SK-N-DZ (cell line): Measurements from ENCODE around the gene CAMK2N1. TPM values are rescaled to one million over a fixed set of nuclear protein-coding genes. Genes with fewer than 3 reads are reported as not detected.
"Not testable (repeated sequence)": the region's sequence is repeated elsewhere in the genome, so short reads cannot be mapped to it uniquely, and the experiment has no call there.

Experiments
- DNase-seq: peaks from one replicate; pipeline ENCODE4 v3.0.0-alpha.2; 2015; ENCODE audit warnings: low spot score
- polyA plus RNA-seq, 2 experiments: library from polyadenylated mRNA; depleted of rRNA; stranded (reverse); fragments of >200 nt; gene quantifications; 2 replicates each; pipeline ENCODE4 v1.2.3, GENCODE V29; 2014

Gene CAMK2N1
- 4.9 and 5.3 TPM in 2 replicates for polyA plus RNA-seq (2014; cell fraction: cytosol; rRNA removed)
- 1.3 and 3.1 TPM in 2 replicates for polyA plus RNA-seq (2014; cell fraction: nucleus; rRNA removed)

GRCh38 chr1:20485527-20486456 lies at the start of gene CAMK2N1:
TSS of gene CAMK2N1 (minus strand) at chr1:20486210. CDS start at chr1:20485379, 831 bp downstream.
- DNase-seq: peak; percentile 42

GRCh38 chr1:20534659-20535417 lies 48.8 kb upstream of the CAMK2N1 start:
- DNase-seq: no peak

GRCh38 chr1:20533635-20534034 lies 47.6 kb upstream of the CAMK2N1 start:
- DNase-seq: no peak

GRCh38 chr1:20530901-20531300 lies 44.9 kb upstream of the CAMK2N1 start:
- no peak for DNase-seq

- no peak for DNase-seq
Measured at GRCh38 chr1:20530306-20530705, 44.3 kb upstream of the CAMK2N1 start.

DNA sequence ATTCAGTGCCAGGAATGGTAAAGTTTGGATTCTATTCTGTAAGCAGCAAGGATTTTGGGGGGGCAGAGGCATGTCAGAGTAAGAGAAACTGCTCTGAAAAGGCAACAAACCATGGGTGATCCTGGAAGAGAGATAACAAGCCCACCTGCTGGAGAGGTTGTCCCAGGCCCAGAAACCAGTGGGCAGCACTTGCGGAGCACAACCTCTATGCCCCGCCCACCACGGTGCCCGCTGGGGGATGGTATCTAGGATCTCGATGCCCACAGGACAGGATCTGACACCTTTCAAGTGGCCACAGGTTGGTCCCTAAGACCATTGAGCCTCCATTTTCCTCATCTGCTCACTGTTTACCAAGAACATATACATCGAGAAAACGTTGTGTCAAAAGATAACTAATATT lies 42.2 kb upstream of the CAMK2N1 start:
- no peak for DNase-seq

DNA sequence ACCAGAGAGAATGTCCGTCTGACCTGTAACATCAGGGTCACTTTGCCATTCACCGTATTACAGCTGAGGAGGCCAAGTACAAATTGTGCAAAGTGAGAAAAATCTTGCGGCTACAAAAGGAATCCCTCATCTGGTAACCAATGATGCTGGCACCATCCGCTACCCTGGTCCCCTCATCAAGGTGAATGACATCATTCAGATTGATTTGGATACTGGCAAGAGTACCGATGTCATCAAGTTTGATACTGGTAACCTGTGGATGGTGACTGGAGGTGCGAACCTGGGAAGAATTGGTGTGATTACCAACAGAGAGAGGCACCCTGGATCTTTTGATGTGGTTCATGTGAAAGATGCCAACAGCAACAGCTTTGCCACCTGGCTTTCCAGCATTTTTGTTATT lies 40.3 kb upstream of the CAMK2N1 start:
- no peak for DNase-seq

GRCh38 chr1:20521960-20522861 lies 36.2 kb upstream of the CAMK2N1 start:
- peak; percentile 71 for DNase-seq

GRCh38 chr1:20519609-20520262 lies 33.7 kb upstream of the CAMK2N1 start:
- DNase-seq: not testable (repeated sequence)

GRCh38 chr1:20511518-20512428 lies 25.8 kb upstream of the CAMK2N1 start:
- DNase-seq: no peak

DNA sequence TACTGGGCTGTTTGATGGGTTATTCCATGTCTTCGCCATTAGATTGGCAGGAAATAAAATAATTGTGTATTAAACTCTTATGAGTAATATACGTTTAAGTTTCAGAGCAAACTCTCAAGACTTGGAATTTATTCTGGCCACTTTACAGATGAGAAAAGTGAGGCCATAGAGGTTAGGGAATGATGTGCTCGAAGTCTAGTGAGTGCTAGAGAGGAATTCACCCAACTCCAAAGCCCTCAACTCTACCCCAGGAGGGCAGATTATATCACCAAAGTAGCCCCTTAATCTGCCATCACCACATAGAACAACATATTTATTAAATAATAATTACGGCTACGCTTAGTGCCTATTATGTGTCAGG lies 22.4 kb upstream of the CAMK2N1 start:
- no peak for DNase-seq

GRCh38 chr1:20507564-20508410 lies 21.8 kb upstream of the CAMK2N1 start, which contains the start of gene MUL1:
TSS of gene MUL1 (minus strand) at chr1:20508151. CDS start at chr1:20508024, 127 bp downstream.
- peak; percentile 89 for DNase-seq

- no peak for DNase-seq
Measured at GRCh38 chr1:20507248-20507563, 21.2 kb upstream of the CAMK2N1 start.

DNA sequence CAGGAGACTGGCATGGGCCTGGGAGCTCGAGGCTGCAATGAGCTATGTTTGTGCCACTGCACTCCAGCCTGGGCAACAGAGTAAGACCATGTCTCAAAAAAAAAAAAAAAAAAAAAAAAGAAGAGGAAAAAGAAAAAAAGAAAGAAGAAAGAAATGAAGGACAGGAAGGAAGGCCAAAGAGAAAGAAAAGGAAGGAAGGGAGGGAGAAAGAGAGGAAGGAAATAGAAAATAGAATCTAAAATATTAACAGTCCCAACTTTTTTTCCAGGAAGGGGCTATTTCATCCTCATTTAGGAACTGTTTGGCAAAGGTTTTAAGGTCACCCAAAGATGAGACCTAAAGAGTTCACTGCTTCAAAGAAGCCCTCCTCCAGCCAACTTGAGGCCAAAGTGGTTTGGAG lies 19.5 kb upstream of the CAMK2N1 start:
- DNase-seq: no peak

DNA sequence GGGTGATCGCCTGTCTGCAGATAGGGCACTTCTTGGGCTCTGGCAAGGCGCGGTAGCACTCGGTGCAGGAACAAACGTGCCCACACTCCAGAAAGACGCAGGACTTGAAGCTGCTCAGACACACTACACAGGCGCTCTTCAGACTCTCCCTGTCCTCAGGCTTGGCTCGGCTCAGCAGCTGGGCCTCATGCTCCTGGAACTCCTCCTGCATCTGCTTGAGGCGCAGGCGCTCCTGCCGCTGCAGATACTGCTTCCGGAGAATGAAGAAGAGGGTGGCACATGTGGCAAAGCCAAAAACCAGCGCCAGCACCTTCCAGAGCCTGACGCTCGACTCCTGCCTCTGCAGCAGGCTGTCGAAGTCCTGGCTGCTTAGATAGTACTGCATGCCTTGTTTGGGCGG lies 14.7 kb upstream of the CAMK2N1 start:
- no peak for DNase-seq

DNA sequence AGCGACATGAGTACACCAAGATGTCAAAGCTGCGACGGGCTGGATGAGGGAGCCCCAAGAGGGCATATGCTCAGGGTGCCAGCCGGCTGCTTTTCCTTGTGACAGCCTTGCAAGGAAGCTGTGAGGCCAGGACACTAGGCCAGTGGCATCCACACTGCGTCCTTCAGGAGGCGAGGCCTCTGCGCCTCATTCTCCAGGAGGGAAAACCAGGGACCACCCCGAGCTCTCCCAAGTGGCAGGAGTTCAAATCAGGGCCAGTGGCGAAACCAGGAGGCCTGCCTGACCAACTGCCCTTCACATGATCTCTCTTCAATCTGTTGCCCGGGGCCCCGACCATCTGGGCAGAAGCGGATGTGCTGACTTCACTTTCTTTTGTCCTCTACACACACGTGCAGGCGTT lies 13.7 kb upstream of the CAMK2N1 start:
- DNase-seq: no peak

DNA sequence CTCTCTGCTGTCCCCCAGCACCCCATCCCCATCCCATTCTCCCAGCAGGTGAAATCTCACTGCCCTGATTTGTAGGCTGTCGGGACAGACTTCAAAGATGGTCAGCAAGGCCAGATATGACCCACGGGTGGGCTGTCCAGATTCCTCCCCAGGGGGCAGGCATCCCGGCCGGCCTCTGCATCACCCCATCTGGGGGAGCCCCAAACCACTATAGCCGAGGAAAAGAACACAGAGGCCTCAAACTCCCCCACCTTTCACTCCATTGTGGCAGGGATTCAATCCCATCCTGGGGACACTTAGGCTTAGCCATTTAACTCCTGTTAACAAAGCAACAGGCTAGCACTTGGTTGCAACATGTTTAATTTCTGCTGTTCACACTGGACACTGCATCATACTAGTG lies 13.1 kb upstream of the CAMK2N1 start:
- DNase-seq: no peak

GRCh38 chr1:20498116-20498515 lies 12.1 kb upstream of the CAMK2N1 start:
- no peak for DNase-seq

DNA sequence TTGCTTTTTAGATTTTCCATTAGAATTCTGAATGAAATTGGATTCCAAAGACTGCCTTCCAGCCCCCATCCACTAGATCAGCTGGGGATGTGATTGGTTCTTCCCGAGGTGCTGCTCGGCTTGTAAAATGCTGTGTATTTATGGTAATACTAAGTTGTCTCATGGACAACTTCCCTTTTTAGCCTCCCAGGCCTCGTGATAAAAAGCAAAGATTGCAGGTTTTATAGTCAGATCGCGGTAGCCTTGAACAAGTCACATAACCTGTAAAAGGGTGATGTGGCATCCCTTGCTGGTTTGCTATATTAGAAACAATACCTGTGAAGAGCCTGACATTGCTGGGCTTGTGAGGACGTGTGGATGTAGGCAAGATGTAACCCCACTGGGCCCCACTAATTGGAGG lies 11.5 kb upstream of the CAMK2N1 start:
- no peak for DNase-seq
